ENCODE results near the gene TMEM232.

The TMEM232 gene

GRCh38 chr5:110754181-110754580 is 27.7 kb upstream of the TMEM232 start:
- H3K4me3 ChIP-seq, result no peak overlapping the region
- TF ChIP-seq, protein P1, sequence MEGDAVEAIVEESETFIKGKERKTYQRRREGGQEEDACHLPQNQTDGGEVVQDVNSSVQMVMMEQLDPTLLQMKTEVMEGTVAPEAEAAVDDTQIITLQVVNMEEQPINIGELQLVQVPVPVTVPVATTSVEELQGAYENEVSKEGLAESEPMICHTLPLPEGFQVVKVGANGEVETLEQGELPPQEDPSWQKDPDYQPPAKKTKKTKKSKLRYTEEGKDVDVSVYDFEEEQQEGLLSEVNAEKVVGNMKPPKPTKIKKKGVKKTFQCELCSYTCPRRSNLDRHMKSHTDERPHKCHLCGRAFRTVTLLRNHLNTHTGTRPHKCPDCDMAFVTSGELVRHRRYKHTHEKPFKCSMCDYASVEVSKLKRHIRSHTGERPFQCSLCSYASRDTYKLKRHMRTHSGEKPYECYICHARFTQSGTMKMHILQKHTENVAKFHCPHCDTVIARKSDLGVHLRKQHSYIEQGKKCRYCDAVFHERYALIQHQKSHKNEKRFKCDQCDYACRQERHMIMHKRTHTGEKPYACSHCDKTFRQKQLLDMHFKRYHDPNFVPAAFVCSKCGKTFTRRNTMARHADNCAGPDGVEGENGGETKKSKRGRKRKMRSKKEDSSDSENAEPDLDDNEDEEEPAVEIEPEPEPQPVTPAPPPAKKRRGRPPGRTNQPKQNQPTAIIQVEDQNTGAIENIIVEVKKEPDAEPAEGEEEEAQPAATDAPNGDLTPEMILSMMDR (IDR thresholded peaks at IDR 0.05), result no peak
- DNase-seq (ENCODE audit: low spot score), result no peak
- H3K27ac ChIP-seq, result no peak overlapping the region

DNA sequence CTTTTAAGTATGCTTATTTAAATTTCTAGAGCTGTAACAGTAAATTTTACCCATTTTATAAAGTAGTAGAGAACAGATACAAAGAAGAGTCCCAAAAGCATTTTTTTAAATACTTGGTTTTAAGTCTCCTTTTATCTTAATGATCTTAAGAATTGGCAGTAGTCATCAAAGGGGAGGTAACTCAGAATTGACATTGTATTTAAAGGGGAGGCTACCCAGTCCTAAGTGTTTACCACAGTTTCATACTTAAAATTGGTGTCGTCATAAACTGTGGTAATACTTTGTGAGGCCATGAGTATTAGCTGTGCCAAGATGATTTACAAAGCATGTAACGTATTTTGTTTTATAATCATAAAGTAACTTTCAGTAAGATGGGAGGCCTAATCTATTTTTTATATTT is 27.1 kb upstream of the TMEM232 start:
- TF ChIP-seq, protein P1 (IDR thresholded peaks at IDR 0.05), result no peak
- no peak for DNase-seq (ENCODE audit: low spot score)
- Histone ChIP-seq H3K4me3 (no peak overlapping the region), H3K27ac (no peak overlapping the region)

DNA sequence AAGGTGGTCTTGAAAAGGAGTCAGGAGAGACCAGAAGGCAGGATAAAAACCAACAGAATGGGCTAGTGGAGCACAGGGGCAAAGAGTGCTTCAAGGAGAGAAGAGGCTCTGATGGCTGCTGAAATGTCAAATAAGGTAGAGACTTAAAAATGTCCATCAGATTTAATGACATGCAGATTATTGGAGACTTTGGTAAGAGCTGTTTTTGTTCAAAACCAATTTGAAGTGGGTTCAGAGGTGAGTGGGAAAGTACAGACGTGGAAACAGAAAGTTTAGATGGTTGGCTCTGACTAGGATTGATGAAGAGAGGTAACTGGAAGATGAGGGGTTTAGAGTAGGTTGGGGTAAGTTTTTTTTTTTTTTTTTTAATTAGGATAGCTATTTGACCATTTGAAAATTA is 26.5 kb upstream of the TMEM232 start:
- no peak overlapping the region for H3K4me3 ChIP-seq
- H3K27ac ChIP-seq, result no peak overlapping the region
- DNase-seq (ENCODE audit: low spot score), result no peak
- TF ChIP-seq, protein P1 (IDR thresholded peaks at IDR 0.05), result no peak

- no peak for DNase-seq (ENCODE audit: low spot score)
- no peak overlapping the region for H3K4me3 ChIP-seq
- H3K27ac ChIP-seq, result no peak overlapping the region
- TF ChIP-seq, protein P1 (IDR thresholded peaks at IDR 0.05), result no peak
Measured at GRCh38 chr5:110751902-110752762, 25.7 kb upstream of the TMEM232 start.

- TF ChIP-seq, protein P1 (IDR thresholded peaks at IDR 0.05), result no peak
- Histone ChIP-seq H3K4me3 (peak within 1 kb of the TSS; percentile 98), H3K27ac (peak within 1 kb of the TSS; percentile 81 to 93)
- DNase-seq (ENCODE audit: low spot score), result peak; percentile 93
Measured at GRCh38 chr5:110738812-110739651, 12.6 kb upstream of the TMEM232 start, which contains the start of gene SLC25A46. TSS of gene SLC25A46 (plus strand) at chr5:110739007. CDS start at chr5:110739120, 113 bp downstream.

- TF ChIP-seq, protein P1 (IDR thresholded peaks at IDR 0.05), result no peak
- no peak for DNase-seq (ENCODE audit: low spot score)
- peak overlapping the region; percentile 98 for H3K4me3 ChIP-seq
- H3K27ac ChIP-seq, result peak overlapping the region; percentile 81 to 93
Measured at GRCh38 chr5:110738503-110738811, 12.0 kb upstream of the TMEM232 start.
